A549 (cell line): Measurements from ENCODE around the gene GMDS. TPM values are rescaled to one million over a fixed set of nuclear protein-coding genes. Genes with fewer than 3 reads are reported as not detected.

Source experiments
- ATAC-seq, 2 experiments: fragments of 200-7000 bp in 1 of 2; fragments of >200 bp in 1 of 2; cut with Nextera tagmentation in 1 of 2; cut with Tn5 transposase in 1 of 2; 3 replicates each; pipeline versions ENCODE4 v1.8.0 to v1.9.1; 2018 to 2020; ENCODE audit warnings: mild to moderate bottlenecking in 1 of 2, moderate library complexity in 1 of 2
- CTCF ChIA-PET: fragments of 300-600 bp; sonication (Branson Sonifier 250); formaldehyde crosslinking; extraction: SDS; loops from one replicate; lab custom pipeline; 2021; ENCODE audit warnings: antibody characterized with exemption, inconsistent platforms; lab: Yijun Ruan, JAX
- POLR2A ChIA-PET: fragments of 350-600 bp; formaldehyde crosslinking; extraction: SDS; loops from one replicate; lab custom pipeline; 2021; ENCODE audit warnings: antibody characterized with exemption, inconsistent platforms; lab: Yijun Ruan, JAX
- DNase-seq, 2 experiments: peaks; one replicate each; pipeline versions ENCODE4 v3.0.0 to v3.0.0-alpha.2; 2011 to 2016; ENCODE audit warnings: low read depth in 1 of 2, low spot score in 1 of 2
- FAIRE-seq: peaks from 2 replicates; lab custom pipeline; 2011; peaks lifted over from hg19 to GRCh38; lab: Jason Lieb, UNC
- H3K27ac ChIP-seq, 2 experiments: fragments of >200 bp; sonication (Bioruptor Twin); formaldehyde crosslinking; 3 replicates each; pipeline ENCODE4 v1.5.1; 2016 to 2017
- H3K4me1 ChIP-seq: fragments of >200 bp; sonication (Bioruptor Twin); formaldehyde crosslinking; 3 replicates; pipeline ENCODE4 v1.6.1; 2016
- H3K4me2 ChIP-seq: fragments of >200 bp; sonication (Bioruptor Twin); formaldehyde crosslinking; 3 replicates; pipeline ENCODE4 v1.6.1; 2016
- H3K4me3 ChIP-seq: fragments of >200 bp; sonication (Bioruptor Twin); formaldehyde crosslinking; 3 replicates; pipeline ENCODE4 v1.5.1; 2016
- H3K9me3 ChIP-seq: fragments of >200 bp; sonication (Bioruptor Twin); formaldehyde crosslinking; 3 replicates; pipeline ENCODE4 v1.6.1; 2016
- BHLHE40 ChIP-seq: IDR thresholded peaks from 2 replicates; pipeline ENCODE4 v1.6.1; 2012; ENCODE audit warnings: low read depth, low read length, inconsistent platforms
- EHF ChIP-seq: fragments of 250-450 bp; sonication (Bioruptor Pico); IDR thresholded peaks from 2 replicates; pipeline ENCODE4 v1.5.0; 2020; ENCODE audit warnings: mild to moderate bottlenecking
- ESRRA ChIP-seq: fragments of 150-350 bp; IDR thresholded peaks from 2 replicates; pipeline ENCODE4 v1.6.1; 2014; ENCODE audit warnings: mild to moderate bottlenecking, low read length, borderline replicate concordance
- FOSB ChIP-seq: fragments of 250-450 bp; sonication (Bioruptor Pico); IDR thresholded peaks from 2 replicates; pipeline ENCODE4 v1.5.0; 2020; ENCODE audit warnings: mild to moderate bottlenecking, moderate library complexity
- FOSL2 ChIP-seq, 2 experiments: fragments of 450-650 bp in 1 of 2; fragments of >200 bp in 1 of 2; sonication (Bioruptor Twin) in 1 of 2; formaldehyde crosslinking; IDR thresholded peaks; 2 replicates each; pipeline versions ENCODE4 v1.5.0 to v1.6.1; 2016 to 2020; ENCODE audit warnings: mild to moderate bottlenecking in 1 of 2, moderate library complexity in 1 of 2
- GATA3 ChIP-seq: IDR thresholded peaks from 2 replicates; pipeline ENCODE4 v1.6.1; 2012; ENCODE audit warnings: borderline replicate concordance
- HEYL ChIP-seq: fragments of 250-450 bp; sonication (Bioruptor Pico); IDR thresholded peaks from 2 replicates; pipeline ENCODE4 v1.8.0; 2021; ENCODE audit warnings: mild to moderate bottlenecking, moderate library complexity
- KDM1A ChIP-seq: fragments of 200-600 bp; sonication (generic); IDR thresholded peaks from 2 replicates; pipeline ENCODE4 v1.6.1; 2016; ENCODE audit warnings: low read depth, mild to moderate bottlenecking
- KDM5A ChIP-seq: fragments of 200-600 bp; sonication (generic); IDR thresholded peaks from 2 replicates; pipeline ENCODE4 v1.6.1; 2016; ENCODE audit warnings: antibody characterized with exemption, mild to moderate bottlenecking
- MAZ ChIP-seq: fragments of 150-350 bp; IDR thresholded peaks from 2 replicates; pipeline ENCODE4 v1.6.1; 2014; ENCODE audit warnings: antibody characterized with exemption, low read depth, low read length, borderline replicate concordance
- MYC ChIP-seq: IDR thresholded peaks from 2 replicates; pipeline ENCODE4 v1.6.1; 2012; ENCODE audit warnings: mild to moderate bottlenecking, inconsistent platforms, low read length, improper control_type of control experiment, borderline replicate concordance
- NR3C1 ChIP-seq: fragments of >200 bp; sonication (Bioruptor Twin); formaldehyde crosslinking; IDR thresholded peaks from 3 replicates; pipeline ENCODE4 v1.6.1; 2017
- PHF8 ChIP-seq: fragments of 200-600 bp; sonication (generic); IDR thresholded peaks from 2 replicates; pipeline ENCODE4 v1.6.1; 2016; ENCODE audit warnings: low read depth, mild to moderate bottlenecking, antibody characterized with exemption, moderate library complexity, borderline replicate concordance
- POLR2A ChIP-seq: IDR thresholded peaks from 2 replicates; pipeline ENCODE4 v1.6.1; 2012; ENCODE audit warnings: mild to moderate bottlenecking, low read length
- POLR2AphosphoS2 ChIP-seq: conservative IDR thresholded peaks from 2 replicates; pipeline ENCODE4 v1.6.1; 2012; ENCODE audit warnings: low read length, improper control_type of control experiment, inconsistent platforms
- RAD21 ChIP-seq, 2 experiments: fragments of >200 bp in 1 of 2; sonication (Bioruptor Twin) in 1 of 2; formaldehyde crosslinking in 1 of 2; IDR thresholded peaks in 1 of 2; conservative IDR thresholded peaks in 1 of 2; 2 replicates in 1 of 2; 3 replicates in 1 of 2; pipeline ENCODE4 v1.6.1; 2012 to 2018; ENCODE audit warnings: inconsistent platforms in 1 of 2
- RARB ChIP-seq: fragments of 250-450 bp; sonication (Bioruptor Pico); IDR thresholded peaks from 2 replicates; pipeline ENCODE4 v1.8.0; 2021; ENCODE audit warnings: mild to moderate bottlenecking, moderate library complexity
- RNF2 ChIP-seq: fragments of 200-600 bp; sonication (generic); IDR thresholded peaks from 2 replicates; pipeline ENCODE4 v1.6.1; 2016; ENCODE audit warnings: low read depth, mild to moderate bottlenecking, antibody characterized with exemption, moderate library complexity, borderline replicate concordance
- SMC3 ChIP-seq: fragments of >200 bp; sonication (Bioruptor Twin); formaldehyde crosslinking; IDR thresholded peaks from 3 replicates; pipeline ENCODE4 v1.6.1; 2018; ENCODE audit warnings: inconsistent platforms
- TFCP2L1 ChIP-seq: fragments of 250-450 bp; sonication (Bioruptor Pico); IDR thresholded peaks from 2 replicates; pipeline ENCODE4 v1.5.0; 2021; ENCODE audit warnings: mild to moderate bottlenecking
- TP53 ChIP-seq: fragments of 250-450 bp; sonication (Bioruptor Pico); IDR thresholded peaks from 2 replicates; pipeline ENCODE4 v1.5.0; 2021; ENCODE audit warnings: mild to moderate bottlenecking, moderate library complexity
- ZNF302 ChIP-seq: fragments of 250-450 bp; sonication (Bioruptor Pico); IDR thresholded peaks from 2 replicates; pipeline ENCODE4 v1.9.0; 2021; ENCODE audit warnings: inconsistent platforms, mild to moderate bottlenecking, moderate library complexity
- ZSCAN20 ChIP-seq: fragments of 250-450 bp; sonication (Bioruptor Pico); IDR thresholded peaks from 2 replicates; pipeline ENCODE4 v1.8.0; 2022; ENCODE audit warnings: mild to moderate bottlenecking, moderate library complexity
- WGBS: methylation state at CpG from one replicate; pipeline ENCODE4 v1.1.6; 2017; ENCODE audit errors: missing lambda C conversion rate; 5-methylcytosine and 5-hydroxymethylcytosine counted together
- polyA plus RNA-seq, 4 experiments: library from polyadenylated mRNA; depleted of rRNA in 3 of 4; stranded (reverse); fragments of >200 nt; fragmentation: RNase III in 1 of 4; extraction: RNeasy Plus Mini Kit Qiagen cat#74134 plus additional on column Dnase treatment in 1 of 4; gene quantifications; 2 replicates in 3 of 4; 3 replicates in 1 of 4; pipeline ENCODE4 v1.2.3, GENCODE V29; 2011 to 2017
- TF ChIP-seq, protein P1 (sequence below): IDR thresholded peaks from 2 replicates; pipeline ENCODE4 v1.6.1; 2012
- TF ChIP-seq, protein P2 (sequence below): IDR thresholded peaks from 2 replicates; pipeline ENCODE4 v1.6.1; 2012; ENCODE audit warnings: low read depth, borderline replicate concordance

The GMDS gene
- polyA plus RNA-seq, 2 of the 4 experiments (the other 2 are of a cell fraction), result 9.9 to 12.4 TPM

DNA sequence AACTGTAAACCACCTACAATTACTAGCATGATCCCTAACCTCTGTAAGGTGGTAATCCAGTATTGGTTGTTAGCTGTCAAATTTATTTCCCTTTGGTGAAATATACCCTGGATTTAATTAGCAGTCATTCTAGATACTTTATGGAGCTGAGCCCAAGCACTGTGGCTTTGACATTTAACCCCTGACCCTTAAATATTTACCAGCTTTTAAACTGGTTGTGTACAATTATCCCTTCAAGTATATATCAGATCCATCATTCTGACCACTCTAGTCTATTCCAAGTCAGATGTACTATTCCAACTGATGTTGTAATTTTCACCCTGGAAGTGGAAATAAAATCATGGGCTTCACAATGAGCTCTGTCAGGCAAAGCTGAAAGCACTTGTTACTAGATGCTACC lies 406.0 kb downstream of the GMDS start:
- Histone ChIP-seq H3K4me3 (no peak overlapping the region), H3K4me1 (peaks cover 6% of the 10 kb centered on the region; the same call in 2 of the 3 replicates)
- TF ChIP-seq RARB (CRISPR knock-in tag), result no peak
- TF ChIP-seq SMC3, result no peak
- TF ChIP-seq, protein P1, sequence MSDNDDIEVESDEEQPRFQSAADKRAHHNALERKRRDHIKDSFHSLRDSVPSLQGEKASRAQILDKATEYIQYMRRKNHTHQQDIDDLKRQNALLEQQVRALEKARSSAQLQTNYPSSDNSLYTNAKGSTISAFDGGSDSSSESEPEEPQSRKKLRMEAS, result no peak
- TF ChIP-seq TP53 (CRISPR knock-in tag), result no peak
- no peak for TF ChIP-seq BHLHE40
- no peak for TF ChIP-seq RAD21 (conservative IDR thresholded peaks at IDR 0.05 in 1 of 2, IDR thresholded peaks at IDR 0.05 in 1 of 2)
- TF ChIP-seq MAZ, result no peak
- no peak for TF ChIP-seq ZSCAN20 (CRISPR knock-in tag)
- TF ChIP-seq, all 56 proteins: peak for 0
- no peak overlapping the region for H3K4me2 ChIP-seq
- H3K27ac ChIP-seq, result no peak overlapping the region
- ATAC-seq (no peak), DNase-seq (no peak), FAIRE-seq (no peak)
- ChIA-PET CTCF (no interaction called here), POLR2A (no interaction called here)
- no peaks in the 10 kb centered on the region for H3K9me3 ChIP-seq

DNA sequence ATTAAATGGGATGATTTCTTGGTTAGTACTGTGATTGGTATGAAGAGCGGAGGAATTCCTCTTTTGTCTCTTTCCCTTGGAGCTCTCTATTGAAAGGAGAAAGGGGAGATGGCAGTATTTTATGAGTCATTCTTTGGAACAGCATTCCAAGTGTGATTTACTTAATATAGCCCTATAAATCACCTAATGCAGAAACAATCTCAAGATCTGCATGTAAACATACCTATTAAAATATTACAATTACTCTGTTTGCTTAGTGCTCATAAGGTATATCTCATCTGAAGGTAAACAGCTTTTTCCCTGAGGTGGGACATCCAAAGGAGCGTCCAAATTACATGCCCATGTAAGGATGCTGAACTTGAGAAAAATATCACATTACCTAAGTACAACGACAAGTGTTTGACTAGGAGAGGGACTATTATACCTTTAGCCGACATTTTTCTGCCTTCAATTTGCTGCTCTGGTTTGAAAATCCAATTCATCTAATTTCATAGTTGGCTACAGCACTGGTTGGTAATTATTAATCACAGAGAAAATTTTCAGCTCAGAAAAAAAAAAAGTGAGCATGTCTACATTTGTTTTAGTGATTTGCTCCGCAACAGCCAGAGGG lies 406.7 kb downstream of the GMDS start:
- Histone ChIP-seq H3K27ac (no peak overlapping the region), H3K4me3 (no peak overlapping the region), H3K9me3 (no peaks in the 10 kb centered on the region), H3K4me2 (no peak overlapping the region), H3K4me1 (peaks cover 6% of the 10 kb centered on the region; the same call in 2 of the 3 replicates)
- FAIRE-seq (no peak), DNase-seq (no peak), ATAC-seq (no peak)
- CTCF ChIA-PET, result interaction anchor here (0.8 kb wide), 1 partner anchor 11 kb away, joined by 3 read pairs; no protein-coding TSS in a partner anchor
- no peak for TF ChIP-seq RARB (CRISPR knock-in tag)
- TF ChIP-seq MAZ, result no peak
- no peak for TF ChIP-seq PHF8
- TF ChIP-seq, protein P2, sequence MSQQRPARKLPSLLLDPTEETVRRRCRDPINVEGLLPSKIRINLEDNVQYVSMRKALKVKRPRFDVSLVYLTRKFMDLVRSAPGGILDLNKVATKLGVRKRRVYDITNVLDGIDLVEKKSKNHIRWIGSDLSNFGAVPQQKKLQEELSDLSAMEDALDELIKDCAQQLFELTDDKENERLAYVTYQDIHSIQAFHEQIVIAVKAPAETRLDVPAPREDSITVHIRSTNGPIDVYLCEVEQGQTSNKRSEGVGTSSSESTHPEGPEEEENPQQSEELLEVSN, result no peak
- no peak for TF ChIP-seq HEYL (CRISPR knock-in tag)
- no peak for TF ChIP-seq KDM1A
- no peak for TF ChIP-seq NR3C1
- TF ChIP-seq RNF2, result no peak
- no peak for TF ChIP-seq MYC
- no peak for TF ChIP-seq FOSB (CRISPR knock-in tag)
- no peak for TF ChIP-seq TP53 (CRISPR knock-in tag)
- TF ChIP-seq ZSCAN20 (CRISPR knock-in tag), result no peak
- TF ChIP-seq GATA3, result no peak
- TF ChIP-seq TFCP2L1, result no peak
- no peak for TF ChIP-seq FOSL2 (IDR thresholded peaks at IDR 0.05)
- TF ChIP-seq FOSL2 (CRISPR knock-in tag; IDR thresholded peaks at IDR 0.05), result no peak
- TF ChIP-seq POLR2A, result no peak
- no peak for TF ChIP-seq ESRRA
- TF ChIP-seq KDM5A, result no peak
- no peak for TF ChIP-seq POLR2AphosphoS2
- no peak for TF ChIP-seq ZNF302 (CRISPR knock-in tag)
- 79% methylated on average over 5 of the region's 5 CpGs for WGBS
- POLR2A ChIA-PET, result no interaction called here

DNA sequence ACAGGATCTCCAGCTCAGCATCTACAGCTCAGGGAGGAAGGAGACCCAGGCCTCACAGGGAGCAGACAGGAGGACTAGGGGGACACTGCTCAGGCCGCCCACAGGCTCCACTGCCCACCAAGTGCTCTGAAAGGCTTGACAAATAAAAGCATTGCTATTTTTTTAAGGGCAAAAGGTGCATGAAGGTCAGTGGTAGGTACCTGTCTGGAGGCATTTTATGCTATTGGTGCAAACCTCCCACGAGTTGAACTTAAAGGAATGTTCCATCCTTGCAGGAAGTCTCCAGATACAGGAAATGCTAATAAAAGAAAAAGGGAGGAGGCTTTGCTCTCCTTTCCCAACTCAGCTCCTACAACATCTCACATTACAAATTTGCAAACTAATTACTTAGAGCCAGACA lies 407.6 kb downstream of the GMDS start:
- DNase-seq, result no peak
- Histone ChIP-seq H3K4me2 (no peak overlapping the region), H3K9me3 (no peaks in the 10 kb centered on the region), H3K4me1 (peaks cover 6% of the 10 kb centered on the region; the same call in 2 of the 3 replicates), H3K4me3 (no peak overlapping the region), H3K27ac (no peak overlapping the region)
- no peak for ATAC-seq
- POLR2A ChIA-PET, result no interaction called here
- CTCF ChIA-PET, result interaction anchor here (0.8 kb wide), 1 partner anchor 10 kb away, joined by 3 read pairs; no protein-coding TSS in a partner anchor
- no peak for FAIRE-seq
- 38% methylated on average over 2 of the region's 2 CpGs for WGBS
- no peak for TF ChIP-seq EHF (CRISPR knock-in tag)
